Measurements from ENCODE around the gene ESYT2.

GRCh38 chr7:158802535-158803366 is 26.6 kb downstream of the ESYT2 start:
- TF ChIP-seq, protein P1, sequence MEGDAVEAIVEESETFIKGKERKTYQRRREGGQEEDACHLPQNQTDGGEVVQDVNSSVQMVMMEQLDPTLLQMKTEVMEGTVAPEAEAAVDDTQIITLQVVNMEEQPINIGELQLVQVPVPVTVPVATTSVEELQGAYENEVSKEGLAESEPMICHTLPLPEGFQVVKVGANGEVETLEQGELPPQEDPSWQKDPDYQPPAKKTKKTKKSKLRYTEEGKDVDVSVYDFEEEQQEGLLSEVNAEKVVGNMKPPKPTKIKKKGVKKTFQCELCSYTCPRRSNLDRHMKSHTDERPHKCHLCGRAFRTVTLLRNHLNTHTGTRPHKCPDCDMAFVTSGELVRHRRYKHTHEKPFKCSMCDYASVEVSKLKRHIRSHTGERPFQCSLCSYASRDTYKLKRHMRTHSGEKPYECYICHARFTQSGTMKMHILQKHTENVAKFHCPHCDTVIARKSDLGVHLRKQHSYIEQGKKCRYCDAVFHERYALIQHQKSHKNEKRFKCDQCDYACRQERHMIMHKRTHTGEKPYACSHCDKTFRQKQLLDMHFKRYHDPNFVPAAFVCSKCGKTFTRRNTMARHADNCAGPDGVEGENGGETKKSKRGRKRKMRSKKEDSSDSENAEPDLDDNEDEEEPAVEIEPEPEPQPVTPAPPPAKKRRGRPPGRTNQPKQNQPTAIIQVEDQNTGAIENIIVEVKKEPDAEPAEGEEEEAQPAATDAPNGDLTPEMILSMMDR (IDR thresholded peaks at IDR 0.05): no peak
- TF ChIP-seq POLR2A (IDR thresholded peaks at IDR 0.05): no peak
